Tibial nerve (tissue), 4 donors: ENCODE results near the gene GSTM3. TPM values are rescaled to one million over a fixed set of nuclear protein-coding genes. Genes with fewer than 3 reads are reported as not detected.

Experiments used
- DNase-seq, 2 donors: peaks; one replicate each; pipeline ENCODE4 v3.0.0-alpha.2; 2019; ENCODE audit warnings: low spot score in 2 of 2
- H3K27ac ChIP-seq, 4 donors: fragments of 200-600 bp; sonication (generic) in 3 of 4; one replicate each; pipeline ENCODE4 v1.5.1; 2017 to 2019; ENCODE audit warnings: mild to moderate bottlenecking in 1 of 4
- H3K27me3 ChIP-seq, 2 donors: fragments of 200-600 bp; sonication (generic) in 1 of 2; one replicate each; pipeline versions ENCODE4 v1.5.1 to v1.6.0; 2017 to 2019
- H3K36me3 ChIP-seq, 3 donors: fragments of 200-600 bp; sonication (generic); one replicate each; pipeline ENCODE4 v1.5.1; 2018 to 2019
- H3K4me1 ChIP-seq, 4 donors: fragments of 200-600 bp; sonication (generic) in 3 of 4; one replicate each; pipeline ENCODE4 v1.5.1; 2017 to 2019
- H3K4me3 ChIP-seq, 4 donors: fragments of 200-600 bp; sonication (generic) in 3 of 4; one replicate each; pipeline ENCODE4 v1.5.1; 2017 to 2019; ENCODE audit warnings: mild to moderate bottlenecking in 1 of 4, moderate library complexity in 1 of 4
- H3K9me3 ChIP-seq, 4 donors: fragments of 200-600 bp; sonication (generic) in 3 of 4; one replicate each; pipeline ENCODE4 v1.5.1; 2017 to 2019
- CTCF ChIP-seq, 5 experiments: fragments of 200-600 bp in 3 of 5; fragments of 450-650 bp in 2 of 5; sonication (generic) in 3 of 5; IDR thresholded peaks; one replicate each; pipeline ENCODE4 v1.5.1; 2016 to 2019; ENCODE audit warnings: antibody characterized with exemption in 5 of 5, mild to moderate bottlenecking in 3 of 5, moderate library complexity in 2 of 5
- EP300 ChIP-seq, 2 donors: sonication (generic); formaldehyde crosslinking; IDR thresholded peaks; one replicate each; pipeline ENCODE4 v1.6.1; 2017; ENCODE audit warnings: antibody characterized with exemption in 2 of 2, mild to moderate bottlenecking in 1 of 2
- POLR2A ChIP-seq, 2 donors: fragments of 450-650 bp; IDR thresholded peaks; one replicate each; pipeline ENCODE4 v1.6.1; 2017; ENCODE audit warnings: antibody characterized with exemption in 2 of 2, mild to moderate bottlenecking in 2 of 2, moderate library complexity in 2 of 2
- WGBS, 2 donors: methylation state at CpG; one replicate each; pipeline ENCODE4 v1.1.5; 2018; 5-methylcytosine and 5-hydroxymethylcytosine counted together
- total RNA-seq, 4 donors: library from RNA; depleted of rRNA; stranded (reverse); fragments of >200 nt; gene quantifications; one replicate each; pipeline ENCODE4 v1.1.0, GENCODE V29; 2016

Gene GSTM3
- total RNA-seq, 4 donors from 2014 or later: 37.2 to 134 (median 79.7) TPM

GRCh38 chr1:109787845-109788601, 47.2 kb upstream of the GSTM3 start:
- H3K4me3 ChIP-seq: no peak overlapping the region
- WGBS, 2 donors: 84 to 87% methylated on average over 17 to 19 of the region's 19 CpGs
- H3K27me3 ChIP-seq: no peaks in the 10 kb centered on the region
- H3K36me3 ChIP-seq: no peaks in the 10 kb centered on the region
- DNase-seq: no peak
- TF ChIP-seq EP300 (IDR thresholded peaks at IDR 0.05): no peak
- no peak for TF ChIP-seq CTCF (IDR thresholded peaks at IDR 0.05)
- no peak for TF ChIP-seq POLR2A (IDR thresholded peaks at IDR 0.05)
- H3K27ac ChIP-seq: no peak overlapping the region
- H3K4me1 ChIP-seq: peaks cover 0 to 55% (median 25%) of the 10 kb centered on the region in 4 donors
- no peaks in the 10 kb centered on the region for H3K9me3 ChIP-seq

- 85 to 91% methylated on average over 9 of the region's 9 CpGs for WGBS, 2 donors
- no peak for TF ChIP-seq CTCF (IDR thresholded peaks at IDR 0.05)
- H3K36me3 ChIP-seq: no peaks in the 10 kb centered on the region
- H3K27me3 ChIP-seq: no peaks in the 10 kb centered on the region
- no peaks in the 10 kb centered on the region for H3K9me3 ChIP-seq
- H3K4me3 ChIP-seq: no peak overlapping the region
- peaks cover 0 to 55% (median 24%) of the 10 kb centered on the region in 4 donors for H3K4me1 ChIP-seq
- H3K27ac ChIP-seq: peak overlapping the region in 1 of 4 donors; percentile 60
- no peak for DNase-seq
These were observed 46.5 kb upstream of the GSTM3 start for GRCh38 chr1:109787211-109787844.

GRCh38 chr1:109786531-109787021, 45.7 kb upstream of the GSTM3 start:
- no peak for DNase-seq
- H3K27ac ChIP-seq: peak overlapping the region in 2 of 4 donors; percentile 17 to 60
- no peak overlapping the region for H3K4me3 ChIP-seq
- 55 to 58% methylated on average over 6 of the region's 6 CpGs for WGBS, 2 donors
- H3K27me3 ChIP-seq: no peaks in the 10 kb centered on the region
- no peaks in the 10 kb centered on the region for H3K36me3 ChIP-seq
- no peaks in the 10 kb centered on the region for H3K9me3 ChIP-seq
- TF ChIP-seq CTCF (IDR thresholded peaks at IDR 0.05) (no peak), EP300 (IDR thresholded peaks at IDR 0.05) (no peak), POLR2A (IDR thresholded peaks at IDR 0.05) (no peak)
- H3K4me1 ChIP-seq: peaks cover 0 to 51% (median 16%) of the 10 kb centered on the region in 4 donors

- no peak for TF ChIP-seq POLR2A (IDR thresholded peaks at IDR 0.05)
- TF ChIP-seq CTCF (IDR thresholded peaks at IDR 0.05): no peak
- TF ChIP-seq EP300 (IDR thresholded peaks at IDR 0.05): no peak
- 64 to 72% methylated on average over 5 of the region's 5 CpGs for WGBS, 2 donors
- H3K27ac ChIP-seq: peak overlapping the region in 1 of 4 donors; percentile 17
These were observed 45.3 kb upstream of the GSTM3 start for GRCh38 chr1:109786112-109786480.

More at GRCh38 chr1:109786112-109786480, 45.3 kb upstream of the GSTM3 start:
- H3K9me3 ChIP-seq: no peaks in the 10 kb centered on the region
- H3K36me3 ChIP-seq: no peaks in the 10 kb centered on the region
- H3K4me3 ChIP-seq: no peak overlapping the region
- H3K27me3 ChIP-seq: no peaks in the 10 kb centered on the region
- DNase-seq: no peak
- peaks cover 0 to 46% (median 13%) of the 10 kb centered on the region in 4 donors for H3K4me1 ChIP-seq
